ENCODE results near the gene AZGP1.
"Not testable (repeated sequence)": the region's sequence is repeated elsewhere in the genome, so short reads cannot be mapped to it uniquely, and the experiment has no call there.

AZGP1 gene

DNA sequence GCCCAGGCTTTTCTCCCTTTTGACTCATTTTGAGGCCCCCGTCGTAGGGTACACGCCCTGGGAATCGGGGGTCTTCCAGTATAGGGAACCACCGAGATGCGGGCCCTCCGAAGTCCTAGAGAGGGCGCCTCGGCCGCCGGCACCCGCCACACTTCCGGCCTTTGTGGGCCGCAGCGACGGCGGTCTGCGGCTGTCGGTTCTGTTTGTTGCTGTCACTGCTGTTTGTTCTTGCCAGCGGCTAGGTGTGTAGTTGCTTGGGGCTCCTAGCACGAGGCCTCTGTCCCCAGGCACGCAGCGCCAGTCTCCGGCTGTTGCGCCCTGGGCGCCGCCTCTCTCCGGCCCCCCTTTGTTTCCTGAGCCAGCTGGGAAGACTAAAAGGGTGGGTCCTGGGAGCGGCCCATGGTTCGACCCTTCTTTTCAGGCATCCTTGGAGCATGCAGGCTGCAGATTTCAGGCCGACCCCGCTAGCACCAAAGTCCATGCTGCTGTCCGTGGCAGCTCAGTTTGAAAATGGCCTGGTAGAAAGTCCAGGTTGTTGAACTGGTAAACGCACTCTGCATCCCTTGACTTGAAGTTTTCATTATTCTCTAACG, 21.8 kb upstream of the AZGP1 start:
- peak; percentile 49 for DNase-seq (ENCODE audit: low spot score)

DNA sequence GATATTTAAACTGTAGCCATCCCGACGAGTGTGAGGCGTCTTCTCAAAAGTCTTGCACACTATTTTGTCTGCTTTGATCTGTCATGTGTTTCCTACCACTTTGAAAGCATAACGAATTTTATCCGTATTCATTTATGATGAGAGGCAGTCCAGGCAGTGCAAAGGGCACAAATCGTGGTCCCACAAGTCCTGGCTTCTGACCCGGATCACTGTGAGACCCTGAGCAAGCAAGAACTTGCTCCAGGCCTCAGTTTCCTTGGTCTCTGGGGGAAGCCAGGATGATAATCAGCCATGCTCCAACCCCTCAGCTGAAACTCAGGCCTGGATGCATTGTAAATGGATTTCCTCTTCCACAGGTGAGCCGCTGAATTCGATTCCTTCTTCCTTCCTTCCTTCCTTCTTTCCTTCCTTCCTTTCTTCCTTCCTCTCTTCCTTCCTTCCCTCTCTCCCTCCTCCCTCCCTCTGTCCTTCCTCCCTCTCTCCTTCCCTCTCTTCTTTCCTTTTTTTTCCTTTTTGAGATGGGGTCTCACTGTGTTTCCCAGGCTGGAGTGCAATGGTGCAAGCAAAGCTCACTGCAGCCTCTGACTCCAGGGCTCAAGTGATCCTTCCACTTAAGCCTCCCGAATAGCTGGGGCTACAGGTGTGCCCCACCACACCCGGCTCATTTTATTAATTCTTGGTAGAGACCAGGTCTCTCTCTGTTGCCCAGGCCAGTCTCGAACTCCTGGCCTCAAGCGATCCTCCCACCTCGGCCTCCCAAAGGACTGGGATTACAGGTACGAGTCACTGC, 21.1 kb upstream of the AZGP1 start:
- DNase-seq (ENCODE audit: low spot score), result no peak

DNA sequence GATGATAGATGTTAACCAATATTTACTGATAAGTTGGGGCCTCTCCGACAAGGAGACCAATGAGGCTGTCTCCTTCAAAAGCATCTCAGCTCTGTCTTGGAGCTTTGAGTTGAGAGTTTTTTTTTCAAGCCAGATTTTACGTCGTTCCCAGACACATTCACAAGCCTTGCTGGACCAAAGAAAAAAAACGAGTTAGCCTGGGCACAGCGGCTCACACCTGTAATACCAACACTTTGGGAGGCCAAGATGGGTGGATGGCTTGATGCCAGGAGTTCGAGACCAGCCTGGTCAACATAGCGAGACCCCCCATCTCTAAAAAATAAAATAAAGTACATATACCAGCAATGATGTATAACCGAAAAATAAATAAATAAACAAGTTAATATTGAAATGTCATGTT, 19.0 kb upstream of the AZGP1 start:
- DNase-seq (ENCODE audit: low spot score), result no peak

GRCh38 chr7:99992330-99993038, 16.7 kb upstream of the AZGP1 start:
- DNase-seq (ENCODE audit: low spot score), result no peak

GRCh38 chr7:99991543-99991942, 15.7 kb upstream of the AZGP1 start:
- not testable (repeated sequence) for DNase-seq (ENCODE audit: low spot score)

DNA sequence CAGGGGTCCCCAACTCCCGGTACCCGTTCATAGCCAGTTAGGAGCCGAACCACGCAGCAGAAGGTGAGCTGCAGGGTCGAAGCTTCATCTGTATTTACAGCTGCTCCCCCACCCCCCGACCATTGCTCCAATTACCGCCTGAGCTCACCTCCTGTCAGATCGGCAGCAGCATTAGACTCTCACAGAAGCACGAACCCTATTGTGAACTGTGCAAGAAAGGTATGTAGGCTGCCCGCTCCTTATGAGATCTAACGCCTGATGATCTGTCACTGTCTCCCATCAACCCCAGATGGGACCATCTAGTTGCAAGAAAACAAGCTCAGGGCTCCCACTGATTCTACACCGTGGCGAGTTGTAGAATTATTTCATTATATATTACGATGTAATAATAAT, 14.6 kb upstream of the AZGP1 start:
- DNase-seq (ENCODE audit: low spot score), result no peak

DNA sequence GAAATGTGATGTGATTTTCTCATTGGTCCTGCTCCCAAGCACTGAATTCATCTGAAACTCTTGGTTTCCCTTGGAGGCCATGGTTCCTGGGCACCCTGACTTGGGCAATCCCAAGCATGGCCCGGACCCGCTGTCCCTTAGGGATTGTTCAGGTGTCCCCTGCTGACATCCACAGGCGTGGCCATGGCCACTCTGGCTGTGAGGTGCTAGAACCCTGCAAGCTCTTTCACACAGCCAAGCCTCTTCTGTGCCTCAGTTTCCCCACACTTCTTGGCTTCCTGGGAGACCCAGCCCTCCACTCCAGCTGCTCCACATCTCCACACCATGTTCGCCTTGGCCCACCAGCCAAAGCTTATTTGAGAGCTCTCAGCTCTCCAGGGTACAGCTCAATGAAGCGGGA, 12.0 kb upstream of the AZGP1 start:
- no peak for DNase-seq (ENCODE audit: low spot score)

GRCh38 chr7:99987306-99987705, 11.5 kb upstream of the AZGP1 start:
- not testable (repeated sequence) for DNase-seq (ENCODE audit: low spot score)

- DNase-seq (ENCODE audit: low spot score), result no peak
Measured at GRCh38 chr7:99984593-99984992, 8.8 kb upstream of the AZGP1 start.

GRCh38 chr7:99981066-99981465, 5.2 kb upstream of the AZGP1 start:
- not testable (repeated sequence) for DNase-seq (ENCODE audit: low spot score)

GRCh38 chr7:99980448-99980872, 4.6 kb upstream of the AZGP1 start:
- DNase-seq (ENCODE audit: low spot score), result not testable (repeated sequence)

GRCh38 chr7:99979814-99980225, 4.0 kb upstream of the AZGP1 start:
- DNase-seq (ENCODE audit: low spot score), result not testable (repeated sequence)

- DNase-seq (ENCODE audit: low spot score), result no peak
Measured at GRCh38 chr7:99976626-99977025, 795 bp upstream of the AZGP1 start.

DNA sequence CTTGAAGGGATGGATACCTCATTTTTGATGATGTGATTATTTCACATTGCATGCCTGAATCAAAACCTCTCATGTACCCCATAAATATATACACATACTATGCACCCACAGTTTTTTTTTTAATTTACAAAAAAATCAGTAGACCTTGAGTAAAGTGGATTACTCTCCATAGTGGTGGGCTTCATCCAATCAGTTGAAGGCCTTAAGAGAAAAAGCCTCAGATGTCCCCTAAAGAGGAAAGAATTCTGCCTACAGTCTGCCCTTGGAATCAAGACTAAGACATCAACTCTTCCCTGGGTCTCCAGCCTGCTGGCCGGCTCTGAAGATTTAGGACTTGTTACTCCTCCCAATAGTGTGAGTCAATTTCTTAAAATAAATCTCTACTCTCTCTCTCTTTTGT, 1.1 kb downstream of the AZGP1 start:
- DNase-seq (ENCODE audit: low spot score), result no peak

DNA sequence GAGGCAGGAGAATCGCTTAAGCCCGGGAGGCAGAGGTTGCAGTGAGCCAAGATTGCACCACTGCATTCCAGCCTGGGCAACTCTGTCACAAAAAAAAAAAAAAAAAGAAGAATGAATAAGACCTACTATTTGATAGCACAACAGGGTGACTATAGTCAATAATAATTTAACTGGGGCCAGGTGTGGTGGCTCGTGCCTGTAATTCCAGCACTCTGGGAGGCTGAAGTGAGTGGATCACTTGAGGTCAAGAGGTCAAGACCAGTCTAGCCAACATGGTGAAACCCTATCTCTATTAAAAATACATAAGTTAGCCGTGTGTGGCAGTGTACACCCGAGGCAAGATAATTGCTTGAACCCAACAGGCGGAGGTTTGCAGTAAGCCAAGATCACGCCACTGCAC, 2.0 kb downstream of the AZGP1 start:
- not testable (repeated sequence) for DNase-seq (ENCODE audit: low spot score)

DNA sequence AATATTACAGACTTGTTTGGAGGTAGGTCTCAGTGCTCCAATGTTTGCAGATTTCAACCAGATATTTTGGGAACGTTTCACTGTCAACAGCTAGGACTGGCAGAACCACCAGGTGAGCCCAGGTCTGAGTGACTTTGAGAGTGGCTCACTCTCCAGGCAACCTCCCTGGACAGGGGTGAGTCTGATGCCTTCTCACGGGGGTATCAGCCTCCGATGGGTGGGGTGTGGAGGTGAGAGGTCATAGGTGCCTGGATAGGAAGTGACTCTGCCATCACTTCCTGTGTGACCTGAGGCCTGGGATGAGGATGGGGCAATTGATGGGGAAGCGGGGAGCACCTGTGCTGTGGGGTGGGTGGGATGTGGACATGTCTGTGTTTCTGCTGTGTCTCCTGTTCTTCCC, 4.6 kb downstream of the AZGP1 start:
- DNase-seq (ENCODE audit: low spot score), result no peak

- DNase-seq (ENCODE audit: low spot score), result not testable (repeated sequence)
Measured at GRCh38 chr7:99969813-99970212, 6.0 kb downstream of the AZGP1 start.

GRCh38 chr7:99969298-99969697, 6.5 kb downstream of the AZGP1 start:
- DNase-seq (ENCODE audit: low spot score), result no peak

- DNase-seq (ENCODE audit: low spot score), result no peak
Measured at GRCh38 chr7:99958564-99959227, 17.1 kb downstream of the AZGP1 start.

DNA sequence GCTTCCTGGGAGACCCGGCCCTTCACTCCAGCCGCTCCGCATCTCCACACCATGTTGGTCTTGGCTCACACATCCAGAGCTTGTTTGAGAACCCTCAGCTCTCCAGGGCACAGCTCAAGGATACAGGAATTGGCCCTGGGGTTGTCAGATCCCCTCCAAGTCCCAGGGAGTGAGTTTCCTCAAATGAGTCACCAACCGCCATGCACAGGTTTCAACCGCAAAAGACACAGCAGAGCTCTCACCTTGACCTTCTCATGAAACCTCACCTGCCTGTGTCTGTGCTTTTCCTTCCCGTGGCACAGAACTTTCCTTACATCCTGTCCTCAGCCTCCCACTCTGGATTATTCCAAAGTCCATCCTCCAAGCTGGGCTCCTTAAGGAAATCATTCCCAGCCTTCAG, 20.6 kb downstream of the AZGP1 start:
- DNase-seq (ENCODE audit: low spot score), result no peak

GRCh38 chr7:99954643-99955042, 21.2 kb downstream of the AZGP1 start:
- not testable (repeated sequence) for DNase-seq (ENCODE audit: low spot score)

DNA sequence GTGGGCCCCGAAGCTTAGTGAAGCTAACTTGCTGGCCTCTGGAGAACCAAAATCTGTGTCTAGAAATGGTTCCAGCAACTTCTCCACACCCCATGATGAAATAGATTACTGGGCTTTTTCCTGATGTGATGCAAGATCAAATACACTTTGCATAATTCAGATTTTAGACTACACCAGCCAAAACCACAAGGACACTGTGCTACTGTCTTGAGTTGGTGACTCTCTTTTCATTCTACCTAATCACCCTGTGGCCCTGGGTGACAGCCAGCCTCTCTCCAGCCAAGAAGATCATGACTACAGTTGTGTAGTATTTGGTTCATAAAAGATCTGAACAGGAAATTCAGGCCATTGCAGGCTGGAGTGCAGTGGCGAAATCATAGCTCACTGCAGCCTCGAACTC, 22.2 kb downstream of the AZGP1 start:
- DNase-seq (ENCODE audit: low spot score), result no peak

DNA sequence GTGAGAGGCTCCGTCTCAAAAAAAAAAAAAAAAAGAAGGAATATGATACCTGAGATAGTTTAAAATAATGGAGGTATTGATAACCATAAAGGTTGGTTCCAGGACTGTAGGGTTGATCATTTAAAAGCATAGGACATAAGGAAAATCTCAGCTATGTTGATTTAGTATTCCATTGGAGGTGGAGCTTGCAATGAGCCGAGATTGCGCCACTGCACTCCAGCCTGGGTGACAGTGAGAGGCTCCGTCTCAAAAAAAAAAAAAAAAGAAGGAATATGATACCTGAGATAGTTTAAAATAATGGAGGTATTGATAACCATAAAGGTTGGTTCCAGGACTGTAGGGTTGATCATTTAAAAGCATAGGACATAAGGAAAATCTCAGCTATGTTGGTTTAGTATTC, 23.2 kb downstream of the AZGP1 start:
- DNase-seq (ENCODE audit: low spot score), result not testable (repeated sequence)
